ENCODE measurements around the gene FANCC.

The FANCC gene

DNA sequence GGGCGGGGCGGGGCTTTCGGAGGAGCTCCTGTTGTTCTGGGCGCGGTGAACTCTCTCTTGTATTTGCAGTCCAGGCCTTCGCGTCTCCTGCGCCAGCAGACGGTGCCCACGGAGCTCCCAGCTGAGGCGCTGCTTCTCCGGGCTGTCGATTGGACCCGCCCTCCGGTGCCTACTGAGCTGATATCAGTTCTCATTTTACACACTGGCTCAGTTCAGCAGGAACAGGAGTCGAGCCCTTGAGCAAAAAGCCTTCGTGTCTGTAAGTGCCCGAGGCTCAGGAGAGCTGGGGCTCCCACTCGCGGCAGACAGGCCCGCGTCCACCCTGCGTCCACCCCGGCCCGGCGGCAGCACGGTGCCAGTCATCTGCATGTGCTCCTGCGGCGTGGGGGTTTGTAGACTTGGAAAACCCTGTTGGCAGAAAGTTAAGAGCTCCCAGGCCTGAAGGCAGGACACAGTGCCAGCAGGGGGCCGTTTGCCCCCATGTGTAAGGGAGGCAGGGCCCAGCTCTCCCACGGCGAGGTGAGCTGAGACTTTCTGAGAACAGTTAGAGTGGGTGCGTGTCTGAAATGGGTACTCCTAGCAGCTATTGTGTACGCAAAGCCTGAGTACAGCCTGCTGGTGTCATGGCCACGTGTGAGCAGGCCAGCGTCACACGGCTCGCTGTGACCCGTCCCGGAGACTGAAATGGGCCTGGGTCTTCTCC, 231.5 kb downstream of the FANCC start:
- no peak for DNase-seq (ENCODE audit: low read depth)

- DNase-seq (ENCODE audit: low read depth): no peak
Observed at GRCh38 chr9:95085036-95085770, 232.3 kb downstream of the FANCC start.

DNA sequence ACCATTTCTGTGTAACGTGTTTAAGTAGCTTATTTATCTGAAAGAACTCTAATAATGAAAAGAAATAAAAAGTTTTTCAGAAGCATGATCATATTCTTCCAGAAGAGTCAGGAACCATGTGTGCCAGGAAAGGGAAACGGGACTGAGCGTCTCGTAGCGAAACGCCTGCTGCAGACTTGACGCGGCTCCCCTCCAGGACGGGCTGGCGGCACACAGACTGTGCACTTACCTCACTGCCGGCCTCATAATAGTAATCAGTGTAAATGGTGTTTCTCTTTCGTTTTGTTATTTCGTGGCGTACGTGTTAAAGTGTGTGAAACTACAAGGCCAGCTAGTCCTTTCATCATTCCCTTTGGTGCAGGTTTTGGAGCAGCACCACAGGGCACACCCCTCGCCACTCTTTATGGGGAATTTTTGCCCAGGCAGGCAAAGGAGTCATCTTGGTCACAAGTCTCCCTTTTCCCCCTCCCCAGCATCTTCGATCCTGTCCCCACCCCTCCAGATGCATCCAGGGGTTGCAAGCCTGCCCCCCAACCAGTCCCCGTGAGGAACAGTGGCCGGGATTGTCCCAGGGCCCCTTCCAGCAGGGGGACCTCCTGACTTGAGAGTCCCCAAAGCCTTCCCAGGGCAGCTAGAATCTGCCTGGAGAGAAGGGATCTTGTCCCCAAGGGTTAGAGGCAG, 233.1 kb downstream of the FANCC start:
- DNase-seq (ENCODE audit: low read depth): no peak

GRCh38 chr9:95083086-95083768, 234.3 kb downstream of the FANCC start:
- no peak for DNase-seq (ENCODE audit: low read depth)

DNA sequence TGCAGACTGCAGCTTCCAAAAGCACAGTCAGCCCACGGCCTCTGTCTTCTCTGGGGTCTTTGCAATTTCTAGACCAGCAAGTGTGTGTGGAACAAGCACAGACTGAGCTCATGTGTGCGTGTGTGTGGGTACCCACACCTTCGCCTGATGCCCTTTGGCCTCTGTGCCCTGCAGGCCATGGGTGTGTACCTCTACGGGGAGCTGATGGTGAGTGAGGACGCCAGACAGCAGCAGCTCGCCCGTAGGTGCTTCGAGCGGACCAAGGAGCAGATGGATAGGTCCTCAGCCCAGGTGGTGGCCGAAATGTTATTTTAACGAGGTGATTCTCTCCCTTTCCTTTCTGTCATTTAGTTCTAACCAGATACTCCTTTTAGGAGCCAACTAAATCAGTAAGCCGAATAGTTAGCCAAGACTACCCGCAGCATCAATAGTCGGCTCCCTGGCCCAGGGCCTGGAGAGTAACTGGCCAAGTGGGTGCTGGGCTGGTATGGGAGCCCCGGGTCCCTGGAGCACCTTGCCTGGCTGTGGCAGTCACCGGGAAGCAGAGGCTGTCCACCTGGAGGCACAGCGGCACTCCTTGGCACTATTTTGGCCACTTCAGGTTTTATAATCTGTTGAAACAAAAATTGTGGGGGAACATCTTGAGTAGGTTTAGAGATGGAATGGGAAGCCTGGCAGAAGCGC, 235.0 kb downstream of the FANCC start:
- DNase-seq (ENCODE audit: low read depth): no peak

DNA sequence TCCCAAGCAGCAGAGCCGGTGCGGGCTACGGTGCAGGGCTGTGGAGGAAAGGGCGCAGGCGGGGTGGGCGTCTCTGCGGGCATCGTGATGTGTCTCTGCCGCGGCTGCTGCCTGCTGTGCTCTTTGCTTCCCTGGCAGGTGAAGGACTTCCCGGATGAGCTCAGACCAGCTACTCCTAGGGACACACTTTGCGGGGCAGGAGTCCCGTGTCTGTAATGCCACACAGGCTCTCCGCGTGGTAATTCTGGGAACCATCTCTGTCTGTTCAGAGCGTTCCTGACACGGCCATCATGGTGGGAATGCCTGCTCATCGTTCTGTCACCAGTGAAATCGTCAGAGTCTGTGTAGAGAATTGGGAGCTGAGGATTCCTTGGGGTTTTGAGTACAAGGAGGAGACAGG, 235.5 kb downstream of the FANCC start:
- no peak for DNase-seq (ENCODE audit: low read depth)

DNA sequence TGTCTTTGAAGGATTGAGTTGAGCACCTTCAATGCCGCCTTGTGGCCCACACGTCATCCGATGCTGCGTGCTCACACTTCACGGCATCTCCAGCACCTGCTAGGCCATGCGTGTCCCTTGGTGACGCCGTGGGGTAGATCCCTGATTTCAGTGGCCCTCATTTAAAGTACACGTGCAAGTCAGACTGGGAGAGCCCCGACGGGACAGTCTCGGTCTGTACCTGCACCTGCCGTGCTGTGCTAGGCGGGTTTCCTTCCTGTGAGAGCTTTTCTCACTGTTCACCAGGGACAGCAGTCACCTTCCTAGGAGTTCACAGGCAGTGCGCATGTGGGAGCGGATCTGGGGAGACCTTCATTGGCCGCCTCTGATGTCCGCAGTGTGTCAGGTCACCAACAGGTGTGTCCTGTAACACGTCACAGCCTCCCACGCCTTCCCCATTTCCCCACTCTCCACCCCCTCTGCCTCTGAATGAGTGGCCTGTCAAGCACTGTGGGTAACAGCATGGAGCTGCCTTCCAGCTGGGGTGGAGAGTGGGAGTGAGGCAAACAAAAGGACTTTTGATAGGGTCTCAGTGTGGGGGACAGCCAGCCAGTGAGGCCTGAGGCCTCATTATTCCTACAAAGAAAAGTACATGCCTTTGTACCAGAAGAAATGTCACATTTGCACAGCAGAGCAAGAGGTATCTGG, 236.4 kb downstream of the FANCC start:
- no peak for DNase-seq (ENCODE audit: low read depth)

DNA sequence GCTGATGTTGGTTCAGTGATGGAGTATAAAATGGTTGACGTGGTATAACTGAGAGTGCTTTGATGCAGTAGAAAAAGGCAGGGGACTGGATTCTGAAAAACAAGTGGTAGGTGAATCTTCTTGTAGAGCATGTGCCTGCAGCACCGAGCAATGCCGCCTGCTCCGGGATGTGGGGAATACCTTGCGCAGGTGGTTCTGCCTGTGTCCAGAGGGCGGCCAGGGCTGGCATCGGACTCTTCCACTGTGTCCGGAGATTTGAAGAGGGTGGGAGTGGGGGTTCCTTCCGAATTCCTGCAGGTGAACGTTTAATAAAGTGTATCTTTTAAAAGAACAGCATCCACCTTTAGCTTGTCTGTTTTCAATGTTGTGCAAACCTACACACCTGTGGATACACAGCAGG, 238.0 kb downstream of the FANCC start:
- DNase-seq (ENCODE audit: low read depth): no peak

GRCh38 chr9:95078939-95079338, 238.6 kb downstream of the FANCC start:
- DNase-seq (ENCODE audit: low read depth): no peak

DNA sequence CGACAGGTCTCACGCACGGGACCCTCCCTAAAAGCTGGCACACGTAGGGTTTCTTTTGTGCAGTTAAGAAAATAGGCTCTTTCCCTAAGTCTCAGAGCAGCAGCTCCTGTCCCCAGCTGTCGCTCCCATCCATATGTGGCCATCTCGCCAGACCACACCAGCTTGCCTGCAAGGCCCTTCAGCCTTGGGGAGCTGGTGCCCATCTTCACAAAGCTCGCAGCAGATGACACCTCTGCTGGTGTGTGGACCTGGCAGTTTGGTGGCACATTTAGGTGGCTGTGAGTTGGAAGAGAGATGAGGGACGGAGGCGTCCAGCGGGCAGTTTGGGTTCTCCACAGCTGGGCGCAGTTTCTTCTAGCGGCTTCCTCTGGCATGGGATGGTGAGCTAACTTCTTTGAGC, 239.0 kb downstream of the FANCC start:
- no peak for DNase-seq (ENCODE audit: low read depth)

- no peak for DNase-seq (ENCODE audit: low read depth)
Observed at GRCh38 chr9:95077766-95078370, 239.6 kb downstream of the FANCC start.

DNA sequence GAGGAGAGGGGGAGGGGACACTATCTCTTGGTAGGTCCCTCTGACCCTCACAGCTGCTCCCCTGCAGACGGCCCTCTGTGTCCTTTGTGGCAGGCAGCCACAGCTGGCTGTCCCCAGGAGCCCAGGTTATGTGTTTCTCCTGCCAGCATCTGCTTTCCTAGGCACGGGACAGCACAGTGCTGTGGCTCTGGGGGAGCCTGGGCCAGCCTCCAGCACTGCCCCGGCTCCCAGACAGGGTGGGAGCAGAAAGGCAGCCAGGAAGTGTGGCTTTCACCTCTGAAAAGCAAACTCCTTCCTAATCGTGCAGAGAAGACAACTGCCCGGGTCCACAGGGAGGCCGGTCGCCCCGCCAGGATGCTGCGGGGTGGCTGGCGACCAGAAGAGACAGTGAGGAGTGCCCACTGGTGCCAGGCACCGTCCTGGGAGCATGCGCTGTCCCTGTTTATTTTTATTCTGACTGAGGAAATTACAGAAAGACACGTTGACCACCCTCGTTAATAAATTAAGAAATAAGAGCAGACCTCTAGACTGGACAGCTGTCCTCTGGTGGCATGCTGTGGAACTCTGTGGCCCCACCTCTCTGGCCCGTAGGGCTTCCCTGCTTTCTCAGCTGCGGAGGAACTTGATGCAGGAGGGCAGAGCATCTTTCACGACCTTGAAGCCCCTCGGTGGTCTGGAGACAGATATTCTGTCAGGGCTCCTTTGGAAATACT, 240.3 kb downstream of the FANCC start:
- DNase-seq (ENCODE audit: low read depth): no peak

GRCh38 chr9:95076696-95077052, 240.8 kb downstream of the FANCC start:
- no peak for DNase-seq (ENCODE audit: low read depth)

DNA sequence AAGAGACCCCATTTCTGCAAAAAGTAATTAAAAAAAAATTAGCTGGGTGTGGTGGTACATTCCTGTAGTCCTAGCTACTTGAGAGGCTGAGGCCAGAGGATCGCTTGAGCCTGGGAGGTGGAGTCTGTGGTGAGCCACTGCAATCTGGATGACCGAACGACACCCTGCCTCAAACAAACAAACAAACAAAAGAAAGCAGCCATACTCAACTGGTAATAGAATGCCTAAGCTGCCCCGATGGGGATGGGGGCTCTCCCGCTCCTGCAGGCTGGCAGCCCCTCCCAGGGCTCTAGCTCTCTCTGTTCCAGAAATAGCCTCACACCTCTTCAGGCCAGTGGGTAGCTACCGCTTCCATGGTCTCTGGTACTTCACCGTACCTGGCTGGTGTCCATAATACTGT, 241.8 kb downstream of the FANCC start:
- DNase-seq (ENCODE audit: low read depth): no peak

- DNase-seq (ENCODE audit: low read depth): no peak
Observed at GRCh38 chr9:95074632-95075031, 242.9 kb downstream of the FANCC start.

DNA sequence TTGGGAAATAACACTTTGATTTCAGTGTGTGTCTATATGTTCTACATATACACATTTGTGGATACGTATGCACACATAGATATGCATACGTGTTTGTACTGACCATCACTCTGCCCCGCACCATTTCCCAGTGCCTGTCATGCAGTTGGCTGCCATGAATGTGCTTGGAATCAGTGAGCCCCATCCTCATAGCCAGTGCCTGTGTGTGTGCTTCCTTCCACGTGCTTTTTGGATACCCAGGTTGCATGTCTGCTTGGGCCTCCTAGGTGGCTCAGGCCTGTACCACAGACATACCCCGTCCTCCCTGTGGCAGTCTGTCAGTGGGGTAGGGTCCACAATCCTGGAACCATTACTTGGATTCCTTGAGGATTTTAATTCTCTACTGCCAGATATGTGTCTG, 243.6 kb downstream of the FANCC start:
- no peak for DNase-seq (ENCODE audit: low read depth)

DNA sequence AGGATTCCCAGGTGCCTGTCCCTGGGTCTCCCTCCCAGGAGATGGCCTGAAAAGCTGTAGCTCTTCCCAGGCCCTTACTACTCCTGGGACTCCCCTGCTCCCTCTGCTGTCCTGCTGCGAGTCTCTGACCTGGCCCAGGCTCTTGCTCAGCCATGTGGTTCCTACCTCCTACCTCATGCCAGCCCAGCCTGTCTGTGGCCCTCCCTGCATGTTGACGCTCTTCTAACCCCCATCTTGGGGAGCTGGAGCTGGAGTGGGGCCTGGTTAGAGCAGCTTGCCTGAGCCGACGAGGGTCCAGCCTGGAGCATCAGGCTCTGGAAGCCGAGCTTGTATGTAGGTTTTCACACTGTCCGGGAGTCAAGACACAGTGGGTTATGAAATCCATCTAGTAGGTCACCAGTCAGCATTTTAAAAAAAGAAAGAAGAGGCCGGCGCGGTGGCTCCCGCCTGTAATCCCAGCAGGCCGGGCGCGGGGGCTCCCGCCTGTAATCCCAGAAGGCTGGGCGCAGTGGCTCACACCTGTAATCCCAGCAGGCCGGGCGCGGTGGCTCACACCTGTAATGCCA, 244.4 kb downstream of the FANCC start:
- DNase-seq (ENCODE audit: low read depth): no peak

GRCh38 chr9:95071925-95072324, 245.6 kb downstream of the FANCC start:
- no peak for DNase-seq (ENCODE audit: low read depth)

GRCh38 chr9:95071450-95071849, 246.1 kb downstream of the FANCC start:
- no peak for DNase-seq (ENCODE audit: low read depth)

DNA sequence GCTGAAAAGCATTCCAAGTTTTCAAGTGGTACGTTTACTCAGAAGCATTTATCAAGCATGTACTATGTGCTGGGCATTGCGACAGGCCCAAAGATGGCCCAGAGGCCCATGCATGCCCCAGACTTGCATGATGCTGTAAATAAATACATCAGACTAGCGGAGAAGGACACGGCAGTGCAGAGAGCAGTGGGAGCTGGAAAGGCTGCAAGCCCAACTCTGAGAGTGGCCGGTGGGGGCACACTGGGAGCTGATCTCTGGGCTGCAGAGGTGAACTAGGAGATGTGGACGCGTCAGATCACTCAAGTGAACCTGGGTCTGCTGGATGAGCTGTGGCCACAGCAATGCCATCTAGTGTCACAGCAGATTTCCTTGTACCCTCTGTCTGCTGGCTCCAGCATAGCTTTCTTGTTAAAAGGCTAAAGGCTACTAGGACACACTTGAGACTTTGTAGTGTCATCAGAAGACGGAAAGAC, 246.9 kb downstream of the FANCC start:
- no peak for DNase-seq (ENCODE audit: low read depth)

Measured in stromal cell of bone marrow (primary cell).